GM21526 (cell line): Measurements from ENCODE around the gene EPHX1.

Source experiments
- ATAC-seq: cut with Tn5 transposase; IDR thresholded peaks from one replicate; pipeline ENCODE4 v1.9.1; 2021; ENCODE audit warnings: moderate library complexity; ENCODE audit not compliant: unreplicated experiment, low FRiP score

Gene EPHX1

GRCh38 chr1:225891229-225891972 lies 81.5 kb downstream of the EPHX1 start:
- no peak for ATAC-seq

GRCh38 chr1:225892307-225892706 lies 82.4 kb downstream of the EPHX1 start:
- no peak for ATAC-seq
